Left lobe of liver (tissue), 2 donors: ENCODE measurements around the gene GPC5. TPM values are rescaled to one million over a fixed set of nuclear protein-coding genes. Genes with fewer than 3 reads are reported as not detected.
"Not testable (repeated sequence)": the region's sequence is repeated elsewhere in the genome, so short reads cannot be mapped to it uniquely, and the experiment has no call there.

ENCODE experiments used
- ATAC-seq: fragments of 200-7000 bp; cut with Tn5 transposase; one replicate; pipeline ENCODE4 v1.9.1; 2020; ENCODE audit warnings: mild to moderate bottlenecking, moderate library complexity
- DNase-seq: peaks from one replicate; pipeline ENCODE4 v3.0.0-alpha.2; 2020; ENCODE audit warnings: low spot score
- total RNA-seq: library from RNA; stranded (reverse); gene quantifications from one replicate; pipeline ENCODE4 v1.2.1, GENCODE V29; 2021
- donor health status: DM: no; HTN: no; CAD: no; lungs with moderate emphysema.
- donor health status: DM: no; HTN: yes; CAD: no.

GPC5 gene
- total RNA-seq: 0.65 TPM

DNA sequence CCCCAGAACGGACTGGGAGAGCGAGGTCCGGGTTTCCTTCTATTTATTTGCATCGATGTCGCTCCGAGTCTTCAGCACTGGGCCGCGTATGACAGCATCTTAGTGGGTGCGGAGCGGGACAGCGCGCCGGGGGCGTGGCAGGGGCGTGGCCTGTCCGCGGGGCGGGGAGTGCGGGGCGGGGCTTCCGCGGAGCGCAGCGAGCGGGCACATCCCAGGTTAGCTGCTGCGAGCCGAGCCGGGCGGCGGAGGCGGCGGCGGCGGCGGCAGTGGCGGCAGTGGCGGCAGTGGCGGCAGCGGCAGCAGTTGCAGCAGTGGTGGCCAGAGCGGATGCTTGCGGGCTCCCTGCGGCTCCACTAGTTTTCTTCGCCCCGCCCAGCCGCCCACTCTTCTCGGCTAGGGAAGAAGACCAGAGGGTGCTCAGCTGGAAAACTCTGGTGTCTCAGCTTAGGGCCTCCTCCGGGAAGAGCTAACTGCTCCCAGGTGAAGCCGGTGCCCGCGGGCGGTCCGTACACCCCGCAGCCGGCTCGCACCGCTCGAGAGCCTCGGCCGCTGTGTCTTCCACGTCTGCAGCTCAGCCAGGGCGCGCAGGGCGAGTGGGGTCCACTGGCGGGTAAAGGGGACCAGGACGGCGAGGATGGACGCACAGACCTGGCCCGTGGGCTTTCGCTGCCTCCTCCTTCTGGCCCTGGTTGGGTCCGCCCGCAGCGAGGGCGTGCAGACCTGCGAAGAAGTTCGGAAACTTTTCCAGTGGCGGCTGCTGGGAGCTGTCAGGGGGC, at the start of gene GPC5:
TSS of gene GPC5 (plus strand) at position 209 of the 776 bp plus-strand sequence.
- DNase-seq: peak; percentile 87
- ATAC-seq: peak; percentile 99

- DNase-seq (peak; percentile 94), ATAC-seq (peak; percentile 76)
Observed at GRCh38 chr13:91348906-91349435, 49.5 kb upstream of the GPC5 start.

DNA sequence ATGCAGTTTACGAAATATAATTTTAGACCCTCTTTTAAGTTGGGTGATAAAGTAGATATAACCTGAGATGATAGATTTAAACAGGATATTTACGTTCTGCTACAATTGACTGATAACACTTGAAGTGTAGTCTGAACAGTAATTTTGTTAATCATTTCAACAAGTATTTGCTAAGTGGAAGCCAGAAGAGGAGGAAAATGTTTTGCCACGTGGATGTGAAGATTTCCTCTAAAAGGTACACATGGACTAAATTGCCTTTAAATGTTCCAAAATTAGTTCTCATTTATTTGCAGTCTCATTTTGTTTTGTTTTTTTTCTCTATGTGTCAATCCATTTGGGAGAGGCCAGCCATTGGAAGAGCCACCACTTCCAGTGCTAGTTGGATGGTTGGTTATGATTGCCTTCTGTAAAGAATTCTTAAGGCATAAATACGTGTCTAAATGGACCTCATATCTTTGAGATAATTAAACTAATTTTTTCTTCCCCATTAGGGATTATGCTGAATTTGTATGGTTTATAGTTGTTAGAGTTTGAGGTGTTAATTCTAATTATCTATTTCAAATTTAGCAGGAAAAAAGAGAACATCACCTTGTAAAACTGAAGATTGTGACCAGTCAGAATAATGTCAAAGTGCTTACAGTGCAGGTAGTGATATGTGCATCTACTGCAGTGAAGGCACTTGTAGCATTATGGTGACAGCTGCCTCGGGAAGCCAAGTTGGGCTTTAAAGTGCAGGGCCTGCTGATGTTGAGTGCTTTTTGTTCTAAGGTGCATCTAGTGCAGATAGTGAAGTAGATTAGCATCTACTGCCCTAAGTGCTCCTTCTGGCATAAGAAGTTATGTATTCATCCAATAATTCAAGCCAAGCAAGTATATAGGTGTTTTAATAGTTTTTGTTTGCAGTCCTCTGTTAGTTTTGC, 48.2 kb upstream of the GPC5 start:
- DNase-seq (no peak), ATAC-seq (no peak)

- no peak for DNase-seq
- no peak for ATAC-seq
Observed at GRCh38 chr13:91351123-91351522, 47.3 kb upstream of the GPC5 start.

- DNase-seq (no peak), ATAC-seq (no peak)
Observed at GRCh38 chr13:91351980-91352379, 46.4 kb upstream of the GPC5 start.

- ATAC-seq, DNase-seq: not testable (repeated sequence)
Observed at GRCh38 chr13:91352891-91353290, 45.5 kb upstream of the GPC5 start.

- DNase-seq (no peak), ATAC-seq (no peak)
Observed at GRCh38 chr13:91353494-91353893, 44.9 kb upstream of the GPC5 start.

DNA sequence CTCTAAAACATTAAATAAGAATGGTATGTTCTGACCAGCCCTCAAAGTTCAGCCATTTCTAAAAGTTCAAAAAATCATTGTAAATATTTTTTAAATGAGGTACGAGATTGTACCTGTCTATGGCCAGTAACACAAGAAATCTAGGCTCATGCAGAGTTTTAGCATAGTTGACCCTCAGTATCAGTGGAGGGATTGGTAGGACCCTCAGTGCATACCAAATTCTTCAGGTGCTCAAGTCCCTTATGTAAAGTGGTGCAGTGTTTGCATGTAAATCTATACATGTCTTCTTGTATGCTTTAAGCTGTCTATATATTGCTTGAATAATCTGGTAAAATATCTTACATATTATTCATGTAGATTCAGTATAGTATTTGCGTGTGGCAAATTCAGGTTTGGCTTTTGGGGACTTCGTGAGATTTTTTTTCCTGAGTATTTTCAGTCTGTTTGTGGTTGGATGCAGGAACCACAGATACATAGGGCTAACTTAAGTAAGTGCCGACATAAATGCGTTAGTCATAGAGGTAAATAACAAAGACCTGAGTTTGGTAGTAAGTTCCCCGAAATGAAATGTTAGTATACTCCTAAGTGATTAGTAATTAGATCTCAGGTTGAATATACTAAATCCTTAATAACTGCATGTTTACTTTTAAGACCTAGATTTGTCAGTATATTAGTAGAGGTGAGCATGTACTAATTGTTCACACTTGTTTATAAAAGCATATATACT, 43.2 kb upstream of the GPC5 start:
- ATAC-seq (no peak), DNase-seq (no peak)

GRCh38 chr13:91355826-91356710, 42.4 kb upstream of the GPC5 start:
- ATAC-seq: no peak

GRCh38 chr13:91356919-91357612, 41.4 kb upstream of the GPC5 start:
- ATAC-seq: peak; percentile 39
- DNase-seq: no peak

More at GRCh38 chr13:91355826-91356710, 42.4 kb upstream of the GPC5 start:
- DNase-seq: no peak

DNA sequence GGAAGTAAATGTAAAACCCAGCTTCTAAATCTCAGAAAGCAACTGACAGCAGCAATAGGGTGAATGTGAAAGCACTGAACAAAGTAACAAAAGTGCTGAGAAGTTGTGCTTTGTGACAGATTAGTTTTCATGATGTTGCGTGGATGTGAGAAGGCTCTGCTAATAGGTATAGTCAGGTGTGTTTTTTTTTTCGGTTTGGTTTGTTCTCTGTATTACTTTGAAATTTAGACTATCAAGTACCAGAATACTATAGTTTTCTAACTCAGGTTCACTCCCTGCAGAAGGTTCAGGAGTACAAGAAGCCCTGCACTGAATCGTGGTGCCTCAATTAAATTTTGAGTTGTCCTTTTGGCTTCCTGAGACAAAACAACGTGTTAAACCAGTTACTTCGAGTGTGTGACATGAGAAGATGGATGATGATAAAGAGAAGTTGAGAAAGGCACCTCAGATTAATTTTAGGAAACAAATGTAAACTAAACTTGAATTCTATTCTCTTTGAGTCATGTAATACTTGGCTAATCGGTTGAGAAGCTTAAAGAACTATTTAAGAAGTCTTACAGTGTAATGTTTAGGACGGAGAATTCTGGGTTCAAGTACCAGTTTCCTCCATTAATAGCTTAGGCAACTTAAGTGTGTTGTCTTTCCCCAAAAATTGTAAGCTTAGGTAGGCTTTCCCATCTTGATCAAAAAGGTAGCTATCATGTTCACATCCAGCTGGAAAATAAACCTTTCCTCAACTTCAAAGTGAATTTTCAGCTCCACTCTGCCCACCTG, 40.6 kb upstream of the GPC5 start:
- DNase-seq (no peak), ATAC-seq (no peak)

- DNase-seq (no peak), ATAC-seq (peak; percentile 21)
Observed at GRCh38 chr13:91358387-91358782, 40.0 kb upstream of the GPC5 start.

- DNase-seq (no peak), ATAC-seq (no peak)
Observed at GRCh38 chr13:91359111-91359510, 39.3 kb upstream of the GPC5 start.

- DNase-seq (no peak), ATAC-seq (no peak)
Observed at GRCh38 chr13:91359631-91360030, 38.8 kb upstream of the GPC5 start.

- ATAC-seq (peak; percentile 8), DNase-seq (no peak)
Observed at GRCh38 chr13:91360246-91360751, 38.1 kb upstream of the GPC5 start.

DNA sequence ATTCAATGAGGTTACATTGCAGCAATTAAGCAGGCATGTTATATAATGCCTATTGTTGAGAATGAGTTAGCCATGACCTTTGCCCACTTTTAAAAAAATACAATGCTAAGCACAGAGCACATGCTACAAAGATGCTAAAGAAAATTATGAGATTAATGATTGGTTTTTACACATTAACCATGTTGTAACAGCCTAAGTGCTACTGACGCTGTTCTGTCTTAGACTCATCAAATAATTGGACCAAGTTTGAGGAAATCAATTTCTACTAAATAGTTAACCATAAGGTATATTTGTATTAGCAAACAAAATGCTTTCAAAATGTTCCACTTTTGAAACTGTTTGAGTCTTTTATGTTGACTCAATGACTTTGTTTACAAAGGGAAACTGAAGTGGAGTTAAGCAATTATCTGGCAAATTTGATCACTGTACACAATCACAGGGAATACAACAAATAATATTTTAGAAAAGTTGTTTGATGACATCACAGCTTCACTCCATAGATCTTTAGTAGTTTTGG, 36.6 kb upstream of the GPC5 start:
- DNase-seq: no peak
- peak; percentile 62 for ATAC-seq

GRCh38 chr13:91362908-91363307, 35.5 kb upstream of the GPC5 start:
- DNase-seq: no peak
- peak; percentile 52 for ATAC-seq

GRCh38 chr13:91368101-91368500, 30.3 kb upstream of the GPC5 start:
- no peak for ATAC-seq
- no peak for DNase-seq
